PC-3 (cell line): Measurements from ENCODE around the gene TRIM31.

ENCODE experiments used
- CTCF ChIP-seq: fragments of 300-600 bp; sonication (generic); conservative IDR thresholded peaks from 2 replicates; pipeline ENCODE4 v1.5.1; 2017; ENCODE audit warnings: antibody characterized with exemption, low read depth, mild to moderate bottlenecking, low read length
- EZH2 ChIP-seq: fragments of 300-600 bp; sonication (generic); IDR thresholded peaks from one replicate; pipeline ENCODE4 v1.6.1; 2017; ENCODE audit warnings: antibody characterized with exemption, mild to moderate bottlenecking, low read length; ENCODE audit not compliant: unreplicated experiment
- EZH2phosphoT487 ChIP-seq: fragments of 300-600 bp; sonication (generic); IDR thresholded peaks from 2 replicates; pipeline ENCODE4 v1.6.1; 2018; ENCODE audit warnings: mild to moderate bottlenecking, antibody characterized with exemption, low read length, borderline replicate concordance

GRCh38 chr6:30121446-30122366 is 8.8 kb upstream of the TRIM31 start:
- TF ChIP-seq CTCF (no peak), EZH2phosphoT487 (no peak), EZH2 (no peak)
